T-cell (primary cell): ENCODE measurements around the gene SLC30A3. TPM values are rescaled to one million over a fixed set of nuclear protein-coding genes. Genes with fewer than 3 reads are reported as not detected.

Experiments used
- ATAC-seq, 4 experiments: fragments of 200-7000 bp in 3 of 4; fragments of 150-1000 bp in 1 of 4; cut with Tn5 transposase; replicated peaks in 1 of 4; 1 replicate in 3 of 4; 2 replicates in 1 of 4; pipeline ENCODE4 v1.10.0; 2021; ENCODE audit warnings: moderate library complexity in 3 of 4, mild to moderate bottlenecking in 2 of 4, moderate number of reproducible peaks in 1 of 4
- CTCF ChIA-PET, 2 donors: fragments of 300-600 bp; sonication (Branson Sonifier 250); formaldehyde crosslinking; loops; one replicate each; lab custom pipeline; 2022; ENCODE audit warnings: antibody characterized with exemption in 2 of 2; lab: Charles Lee
- POLR2A ChIA-PET, 2 donors: fragments of 300-600 bp; sonication (Branson Sonifier 250); formaldehyde crosslinking; loops; one replicate each; lab custom pipeline; 2022; ENCODE audit warnings: antibody characterized with exemption in 2 of 2; lab: Charles Lee
- DNase-seq, 35 experiments: peaks; one replicate each; pipeline versions ENCODE4 v3.0.0 to v3.0.0-alpha.2; 2013 to 2023
- H3K27ac ChIP-seq: one replicate; pipeline ENCODE4 v1.5.1; 2013; ENCODE audit warnings: low read length
- H3K27me3 ChIP-seq, 2 experiments: replicated peaks in 1 of 2; 1 replicate in 1 of 2; 2 replicates in 1 of 2; pipeline versions ENCODE4 v1.6.1 to v1.7.0; 2013; ENCODE audit warnings: low read length in 1 of 2, mixed read lengths in 1 of 2; ENCODE audit not compliant: control insufficient read depth in 2 of 2, insufficient read depth in 2 of 2; ENCODE audit errors: extremely low read depth in 1 of 2
- H3K36me3 ChIP-seq, 2 donors: 1 replicate in 1 of 2; 2 replicates in 1 of 2; pipeline versions ENCODE4 v1.6.1 to v1.7.0; 2013; ENCODE audit warnings: low read length in 1 of 2; ENCODE audit not compliant: control insufficient read depth in 2 of 2, insufficient read depth in 1 of 2; ENCODE audit errors: extremely low read depth in 1 of 2
- H3K4me1 ChIP-seq, 2 experiments: 1 replicate in 1 of 2; 2 replicates in 1 of 2; pipeline versions ENCODE4 v1.6.1 to v1.7.0; 2013; ENCODE audit warnings: low read length in 2 of 2, mixed read lengths in 1 of 2; ENCODE audit not compliant: insufficient read depth in 2 of 2, control insufficient read depth in 1 of 2; ENCODE audit errors: extremely low read depth in 1 of 2
- H3K4me3 ChIP-seq, 2 donors: 1 replicate in 1 of 2; 2 replicates in 1 of 2; pipeline versions ENCODE4 v1.5.1 to v1.7.0; 2013; ENCODE audit warnings: mild to moderate bottlenecking in 2 of 2, low read length in 1 of 2, moderate library complexity in 1 of 2; ENCODE audit not compliant: control insufficient read depth in 1 of 2; ENCODE audit errors: extremely low read depth in 1 of 2
- H3K9me3 ChIP-seq: 2 replicates; pipeline ENCODE4 v1.7.0; 2013
- H3K27ac Mint-ChIP-seq, 2 donors: one replicate each; pipeline ENCODE4 v1.8.0; 2020 to 2021; ENCODE audit warnings: mild to moderate bottlenecking in 2 of 2, mixed read lengths in 2 of 2
- H3K27me3 Mint-ChIP-seq, 2 donors: one replicate each; pipeline ENCODE4 v1.8.0; 2021 to 2022; ENCODE audit warnings: mixed read lengths in 2 of 2
- H3K36me3 Mint-ChIP-seq: one replicate; pipeline ENCODE4 v1.8.0; 2021; ENCODE audit warnings: mixed read lengths
- H3K4me1 Mint-ChIP-seq, 3 donors: one replicate each; pipeline ENCODE4 v1.8.0; 2020 to 2022; ENCODE audit warnings: mixed read lengths in 3 of 3, mild to moderate bottlenecking in 1 of 3
- H3K4me3 Mint-ChIP-seq, 3 donors: one replicate each; pipeline ENCODE4 v1.8.0; 2020 to 2022; ENCODE audit warnings: mild to moderate bottlenecking in 3 of 3, mixed read lengths in 3 of 3, moderate library complexity in 3 of 3
- H3K9me3 Mint-ChIP-seq, 3 donors: one replicate each; pipeline ENCODE4 v1.8.0; 2020 to 2022; ENCODE audit warnings: mixed read lengths in 3 of 3
- WGBS: methylation state at CpG from one replicate; pipeline ENCODE4 v1.1.5; 2013; ENCODE audit warnings: missing lambda C conversion rate; ENCODE audit not compliant: insufficient coverage; 5-methylcytosine and 5-hydroxymethylcytosine counted together
- total RNA-seq, 35 experiments: library from RNA in 6 of 35; stranded (reverse) in 6 of 35; fragments of 120-200 nt in 1 of 35; gene quantifications; one replicate each; pipeline versions ENCODE4 v1.2.1 to v1.2.4 and lab custom pipeline; 2013 to 2026

The SLC30A3 gene
- total RNA-seq, 5 donors from 2014 or later (not counting 1 experiment from before 2014, with no cell fraction given), result 0.06 to 0.26 TPM; not detected in 3

GRCh38 chr2:27211943-27212625 is 50.8 kb downstream of the SLC30A3 start, which contains the start of the genes ATRAID and SLC5A6:
ATRAID (plus strand) TSS chr2:27212041; CDS start chr2:27212369, 328 bp downstream.
SLC5A6 (minus strand) TSS chr2:27212268; CDS start chr2:27207650, 4,618 bp downstream.
- H3K36me3 ChIP-seq, result peaks cover 4 to 24% of the 10 kb centered on the region in 2 donors
- Mint-ChIP-seq H3K4me1 (peaks cover 36 to 41% (median 41%) of the 10 kb centered on the region in 3 donors), H3K27ac (peak within 1 kb of the TSS; percentile 99 to 100), H3K36me3 (peaks cover 19% of the 10 kb centered on the region), H3K4me3 (peak within 1 kb of the TSS; percentile 95 to 98 (median 96)), H3K27me3 (no peaks in the 10 kb centered on the region), H3K9me3 (no peaks in the 10 kb centered on the region)
- ChIA-PET CTCF (interaction anchor here (0.6 to 1.4 kb wide), 2 partner anchors 12 to 51 kb away, joined by 5 to 7 read pairs; no protein-coding TSS in a partner anchor), POLR2A (interaction anchor here in 1 of 2 donors (0.7 kb wide), 1 partner anchor 160 kb away, joined by 8 read pairs; no protein-coding TSS in a partner anchor)
- peak within 1 kb of the TSS; percentile 81 to 100 for H3K4me3 ChIP-seq
- ATAC-seq (peak; percentile 86 to 93 (median 92)), DNase-seq (peak; percentile 78 to 93 (median 86))
- no peaks in the 10 kb centered on the region for H3K27me3 ChIP-seq
- WGBS, result under 1% methylated on average over 73 of the region's 73 CpGs
- H3K4me1 ChIP-seq, result peaks cover 6 to 20% of the 10 kb centered on the region in 2 experiments
- H3K9me3 ChIP-seq, result no peaks in the 10 kb centered on the region
- H3K27ac ChIP-seq, result peak within 1 kb of the TSS; percentile 100

DNA sequence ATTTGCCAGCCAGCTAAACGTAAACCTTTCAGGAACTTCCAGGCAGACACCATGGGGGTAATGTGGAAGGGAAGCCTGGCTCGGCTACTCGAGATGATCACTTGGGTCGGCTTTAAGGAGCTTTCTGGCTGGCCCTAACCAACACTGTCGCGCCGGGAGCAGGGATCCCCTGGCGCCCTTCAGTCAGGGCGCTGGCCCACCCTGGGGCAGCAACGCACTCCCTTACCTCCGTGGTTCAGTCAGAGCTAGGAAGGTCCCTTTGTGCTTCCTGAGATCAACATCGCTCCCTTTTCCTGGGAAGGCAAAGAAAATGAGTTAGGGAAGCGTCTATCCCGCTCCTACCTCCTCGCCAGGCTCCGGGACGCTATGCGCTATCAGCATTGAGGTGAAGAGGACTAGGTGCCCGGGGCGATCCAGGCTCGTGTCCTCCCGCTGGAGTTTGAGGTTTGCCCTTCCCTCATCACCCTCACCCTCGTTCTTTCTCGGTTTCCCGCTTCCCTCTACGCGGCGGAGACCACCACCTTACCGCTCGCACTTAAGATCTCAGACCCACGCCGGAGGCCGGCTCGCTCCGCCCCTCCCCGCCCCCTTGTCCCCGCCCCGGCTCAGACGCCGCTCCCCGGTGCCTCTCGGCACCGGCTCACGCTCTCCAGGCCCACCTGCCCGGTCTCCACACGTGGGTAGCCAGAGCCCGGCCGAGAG is 51.5 kb downstream of the SLC30A3 start:
- CTCF ChIA-PET, result interaction anchor here in 1 of 2 donors (1.0 kb wide), 1 partner anchor 68 kb away, joined by 5 read pairs; no protein-coding TSS in a partner anchor
- peaks cover 4 to 31% of the 10 kb centered on the region in 2 donors for H3K36me3 ChIP-seq
- peaks cover 32 to 35% (median 34%) of the 10 kb centered on the region in 3 donors for H3K4me1 Mint-ChIP-seq
- peak overlapping the region; percentile 86 to 98 (median 95) for H3K4me3 Mint-ChIP-seq
- no peaks in the 10 kb centered on the region for H3K27me3 Mint-ChIP-seq
- H3K27me3 ChIP-seq, result no peaks in the 10 kb centered on the region
- DNase-seq, result peak in 1 of 35 experiments; percentile 12
- peak overlapping the region; percentile 78 to 86 for H3K27ac Mint-ChIP-seq
- peaks cover 6 to 14% of the 10 kb centered on the region in 2 experiments for H3K4me1 ChIP-seq
- no peak for ATAC-seq
- peaks cover 21% of the 10 kb centered on the region for H3K36me3 Mint-ChIP-seq
- H3K9me3 ChIP-seq, result no peaks in the 10 kb centered on the region
- 4% methylated on average over 41 of the region's 48 CpGs for WGBS
- peak overlapping the region; percentile 28 for H3K27ac ChIP-seq
- peak overlapping the region; percentile 51 to 100 for H3K4me3 ChIP-seq
- POLR2A ChIA-PET, result interaction anchor here in 1 of 2 donors (0.5 to 0.7 kb wide), 3 partner anchors 40 to 160 kb away, joined by 3 to 8 read pairs (median 3); no protein-coding TSS in a partner anchor
- H3K9me3 Mint-ChIP-seq, result no peaks in the 10 kb centered on the region

DNA sequence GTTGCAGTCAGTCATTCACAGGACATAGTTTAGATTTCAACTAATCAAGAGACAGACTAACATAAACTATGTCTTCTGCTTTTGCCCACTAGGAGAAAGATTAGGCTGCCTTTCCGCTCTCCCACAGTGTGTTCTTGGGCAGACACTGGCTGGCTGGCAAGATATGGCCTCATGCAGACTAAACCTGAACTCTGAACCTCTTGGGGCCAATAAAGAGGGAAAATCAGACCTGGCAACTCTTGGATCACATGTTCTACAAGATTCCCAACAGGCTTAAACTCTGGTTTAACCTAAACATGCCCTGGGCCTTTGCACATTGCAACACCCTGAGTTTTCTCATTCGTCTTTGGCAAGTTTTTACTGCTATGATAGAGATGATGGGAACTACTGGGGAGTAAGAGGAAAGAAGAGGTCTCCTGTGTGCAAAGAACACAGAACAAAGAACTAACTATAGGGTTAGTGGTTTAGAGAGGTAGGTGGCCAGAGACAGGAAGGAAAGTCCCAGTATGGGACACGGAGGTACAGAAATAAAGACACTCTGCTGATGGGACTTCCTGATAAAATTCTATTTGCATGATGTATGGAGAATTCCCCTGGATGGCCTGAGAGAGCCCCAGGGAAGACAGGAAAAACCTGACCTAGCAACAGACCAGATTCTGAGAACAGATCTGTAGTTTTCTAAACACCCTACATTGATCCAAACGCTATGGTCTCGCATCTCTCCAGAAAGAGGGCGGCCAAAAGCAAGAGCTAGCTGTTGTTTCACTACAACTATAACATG is 53.0 kb downstream of the SLC30A3 start:
- Histone ChIP-seq H3K9me3 (no peaks in the 10 kb centered on the region), H3K4me3 (no peak overlapping the region), H3K36me3 (peaks cover 4 to 41% of the 10 kb centered on the region in 2 donors), H3K27me3 (no peaks in the 10 kb centered on the region), H3K4me1 (peaks cover 6 to 14% of the 10 kb centered on the region in 2 experiments), H3K27ac (no peak overlapping the region)
- Mint-ChIP-seq H3K4me1 (peaks cover 30 to 37% (median 32%) of the 10 kb centered on the region in 3 donors), H3K9me3 (no peaks in the 10 kb centered on the region), H3K36me3 (peaks cover 25% of the 10 kb centered on the region), H3K4me3 (peak overlapping the region; percentile 3 to 60 (median 15)), H3K27ac (peak overlapping the region in 1 of 2 donors; percentile 69), H3K27me3 (no peaks in the 10 kb centered on the region)
- ATAC-seq (no peak), DNase-seq (no peak)
- CTCF ChIA-PET, result no interaction called here
- 100% methylated on average over 3 of the region's 6 CpGs for WGBS
- POLR2A ChIA-PET, result no interaction called here

DNA sequence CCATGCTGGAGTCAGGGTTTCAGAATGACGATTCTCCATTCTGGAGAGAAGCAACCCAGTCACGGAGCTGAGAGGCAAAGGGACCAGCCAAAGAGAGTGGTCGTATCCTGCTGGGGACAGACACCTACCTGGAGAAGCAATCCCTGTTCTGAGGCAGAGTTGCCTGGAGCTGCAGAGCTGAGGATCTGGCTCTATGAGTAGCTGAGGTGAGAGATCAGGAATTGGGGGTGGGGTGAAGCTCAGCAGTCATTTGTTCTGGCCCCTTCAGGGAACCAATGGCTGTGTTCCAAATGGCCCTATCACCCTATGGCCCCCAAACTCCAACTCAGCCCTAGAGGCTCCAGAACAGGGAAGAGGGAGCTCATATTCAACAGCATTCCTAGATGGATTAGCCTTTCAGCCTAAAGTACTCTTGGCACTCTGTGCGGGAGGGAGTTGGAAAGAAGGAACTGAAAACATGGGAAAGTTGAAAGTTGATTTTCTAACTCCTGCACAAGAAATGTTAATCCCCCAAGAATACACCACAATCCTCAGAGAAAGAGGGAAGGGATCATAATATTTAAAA is 54.3 kb downstream of the SLC30A3 start:
- Mint-ChIP-seq H3K27me3 (no peaks in the 10 kb centered on the region), H3K4me1 (peaks cover 24 to 37% (median 34%) of the 10 kb centered on the region in 3 donors), H3K36me3 (peaks cover 29% of the 10 kb centered on the region), H3K4me3 (no peak overlapping the region), H3K27ac (no peak overlapping the region), H3K9me3 (no peaks in the 10 kb centered on the region)
- no peak overlapping the region for H3K27ac ChIP-seq
- no peak for DNase-seq
- H3K4me1 ChIP-seq, result peaks cover 6 to 14% of the 10 kb centered on the region in 2 experiments
- no peak for ATAC-seq
- no peaks in the 10 kb centered on the region for H3K9me3 ChIP-seq
- no peaks in the 10 kb centered on the region for H3K27me3 ChIP-seq
- H3K36me3 ChIP-seq, result peaks cover 12 to 49% of the 10 kb centered on the region in 2 donors
- ChIA-PET POLR2A (interaction anchor here in 1 of 2 donors (0.5 kb wide), 1 partner anchor 26 kb away, joined by 3 read pairs; no protein-coding TSS in a partner anchor), CTCF (no interaction called here)
- 98% methylated on average over 3 of the region's 4 CpGs for WGBS
- H3K4me3 ChIP-seq, result no peak overlapping the region

- H3K27ac ChIP-seq, result no peak overlapping the region
- CTCF ChIA-PET, result no interaction called here
Measured at GRCh38 chr2:27206346-27206745, 56.5 kb downstream of the SLC30A3 start.

More at GRCh38 chr2:27206346-27206745, 56.5 kb downstream of the SLC30A3 start:
- H3K27me3 ChIP-seq, result no peaks in the 10 kb centered on the region
- DNase-seq (no peak), ATAC-seq (no peak)
- peaks cover 0 to 5% of the 10 kb centered on the region in 2 experiments for H3K4me1 ChIP-seq
- peaks cover 12 to 70% of the 10 kb centered on the region in 2 donors for H3K36me3 ChIP-seq
- Mint-ChIP-seq H3K27me3 (no peaks in the 10 kb centered on the region), H3K27ac (no peak overlapping the region), H3K9me3 (no peaks in the 10 kb centered on the region), H3K4me1 (peaks cover 14 to 25% (median 22%) of the 10 kb centered on the region in 3 donors), H3K4me3 (no peak overlapping the region), H3K36me3 (peaks cover 40% of the 10 kb centered on the region)
- no peak overlapping the region for H3K4me3 ChIP-seq
- POLR2A ChIA-PET, result no interaction called here
- H3K9me3 ChIP-seq, result no peaks in the 10 kb centered on the region
- 100% methylated on average over 2 of the region's 6 CpGs for WGBS
